Smooth muscle cell (in vitro differentiated cells): ENCODE measurements around the gene PPM1L. TPM values are rescaled to one million over a fixed set of nuclear protein-coding genes. Genes with fewer than 3 reads are reported as not detected.

Experiments used
- DNase-seq: peaks from one replicate; lab custom pipeline; 2025; ENCODE audit not compliant: unreplicated experiment; lab: John Stamatoyannopoulos, UW
- H2AFZ ChIP-seq: fragments of 200-600 bp; sonication (generic); 2 replicates; pipeline ENCODE4 v1.6.0; 2016; ENCODE audit warnings: antibody characterized with exemption, low read depth, mild to moderate bottlenecking
- H3F3A ChIP-seq: fragments of 200-600 bp; sonication (generic); 2 replicates; pipeline ENCODE4 v1.6.0; 2017; ENCODE audit warnings: antibody characterized with exemption, low read depth
- H3K27ac ChIP-seq: fragments of 200-600 bp; sonication (generic); 2 replicates; pipeline ENCODE4 v1.5.1; 2016; ENCODE audit warnings: low read depth, mild to moderate bottlenecking
- H3K27me3 ChIP-seq: fragments of 200-600 bp; sonication (generic); 2 replicates; pipeline ENCODE4 v1.6.1; 2016; ENCODE audit warnings: low read depth, mild to moderate bottlenecking
- H3K36me3 ChIP-seq: fragments of 200-600 bp; sonication (generic); 2 replicates; pipeline ENCODE4 v1.5.1; 2016; ENCODE audit warnings: low read depth
- H3K4me1 ChIP-seq: fragments of 200-600 bp; sonication (generic); 2 replicates; pipeline ENCODE4 v1.5.1; 2016; ENCODE audit warnings: low read depth
- H3K4me2 ChIP-seq: fragments of 200-600 bp; sonication (generic); 2 replicates; pipeline ENCODE4 v1.6.0; 2016; ENCODE audit warnings: mild to moderate bottlenecking
- H3K4me3 ChIP-seq: fragments of 200-600 bp; sonication (generic); 2 replicates; pipeline ENCODE4 v1.5.1; 2016; ENCODE audit warnings: mild to moderate bottlenecking
- H3K79me2 ChIP-seq: fragments of 200-600 bp; sonication (generic); 2 replicates; pipeline ENCODE4 v1.6.0; 2016; ENCODE audit warnings: low read depth, mild to moderate bottlenecking
- H3K9ac ChIP-seq: fragments of 200-600 bp; sonication (generic); 2 replicates; pipeline ENCODE4 v1.6.0; 2016; ENCODE audit warnings: low read depth
- H3K9me3 ChIP-seq: fragments of 200-600 bp; sonication (generic); replicated peaks from 2 replicates; pipeline ENCODE4 v1.5.1; 2016; ENCODE audit warnings: low read depth
- H4K20me1 ChIP-seq: fragments of 200-600 bp; sonication (generic); 2 replicates; pipeline ENCODE4 v1.6.0; 2016; ENCODE audit warnings: low read depth
- WGBS: methylation state at CpG from one replicate; pipeline ENCODE4 v1.1.7; 2016; ENCODE audit warnings: low lambda C conversion rate; 5-methylcytosine and 5-hydroxymethylcytosine counted together
- polyA plus RNA-seq: library from polyadenylated mRNA; unstranded; fragments of >200 nt; fragmentation: Nextera tagmentation; extraction: Ambion mirVana; gene quantifications from 2 replicates; pipeline ENCODE4 v1.2.1, GENCODE V29; 2016
- total RNA-seq: library from RNA; depleted of rRNA; stranded (reverse); fragments of >200 nt; gene quantifications from 2 replicates; pipeline ENCODE4 v1.2.3, GENCODE V29; 2014
- TF ChIP-seq, protein P1 (sequence below): fragments of 200-600 bp; sonication (generic); IDR thresholded peaks from 2 replicates; pipeline ENCODE4 v1.5.1; 2017; ENCODE audit warnings: borderline replicate concordance, mild to moderate bottlenecking, antibody characterized with exemption; ENCODE audit not compliant: insufficient read depth, poor library complexity, severe bottlenecking

PPM1L gene
- total and polyA plus RNA-seq, 2 experiments from 2014 or later, result 0.14 to 1.9 TPM

- Histone ChIP-seq H3K36me3 (no peaks in the 10 kb centered on the region), H3K4me1 (no peaks in the 10 kb centered on the region), H3K9me3 (no peaks in the 10 kb centered on the region), H3F3A (no peaks in the 10 kb centered on the region), H3K4me3 (no peak overlapping the region), H4K20me1 (no peaks in the 10 kb centered on the region), H3K79me2 (no peaks in the 10 kb centered on the region), H3K9ac (no peak overlapping the region), H3K4me2 (no peak overlapping the region), H3K27me3 (peaks cover 4% of the 10 kb centered on the region), H3K27ac (no peak overlapping the region), H2AFZ (no peak overlapping the region)
- TF ChIP-seq, protein P1, sequence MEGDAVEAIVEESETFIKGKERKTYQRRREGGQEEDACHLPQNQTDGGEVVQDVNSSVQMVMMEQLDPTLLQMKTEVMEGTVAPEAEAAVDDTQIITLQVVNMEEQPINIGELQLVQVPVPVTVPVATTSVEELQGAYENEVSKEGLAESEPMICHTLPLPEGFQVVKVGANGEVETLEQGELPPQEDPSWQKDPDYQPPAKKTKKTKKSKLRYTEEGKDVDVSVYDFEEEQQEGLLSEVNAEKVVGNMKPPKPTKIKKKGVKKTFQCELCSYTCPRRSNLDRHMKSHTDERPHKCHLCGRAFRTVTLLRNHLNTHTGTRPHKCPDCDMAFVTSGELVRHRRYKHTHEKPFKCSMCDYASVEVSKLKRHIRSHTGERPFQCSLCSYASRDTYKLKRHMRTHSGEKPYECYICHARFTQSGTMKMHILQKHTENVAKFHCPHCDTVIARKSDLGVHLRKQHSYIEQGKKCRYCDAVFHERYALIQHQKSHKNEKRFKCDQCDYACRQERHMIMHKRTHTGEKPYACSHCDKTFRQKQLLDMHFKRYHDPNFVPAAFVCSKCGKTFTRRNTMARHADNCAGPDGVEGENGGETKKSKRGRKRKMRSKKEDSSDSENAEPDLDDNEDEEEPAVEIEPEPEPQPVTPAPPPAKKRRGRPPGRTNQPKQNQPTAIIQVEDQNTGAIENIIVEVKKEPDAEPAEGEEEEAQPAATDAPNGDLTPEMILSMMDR, result no peak
- WGBS, result 82% methylated on average over 2 of the region's 2 CpGs
- no peak for DNase-seq
Measured at GRCh38 chr3:160852856-160853255, 96.8 kb downstream of the PPM1L start.

DNA sequence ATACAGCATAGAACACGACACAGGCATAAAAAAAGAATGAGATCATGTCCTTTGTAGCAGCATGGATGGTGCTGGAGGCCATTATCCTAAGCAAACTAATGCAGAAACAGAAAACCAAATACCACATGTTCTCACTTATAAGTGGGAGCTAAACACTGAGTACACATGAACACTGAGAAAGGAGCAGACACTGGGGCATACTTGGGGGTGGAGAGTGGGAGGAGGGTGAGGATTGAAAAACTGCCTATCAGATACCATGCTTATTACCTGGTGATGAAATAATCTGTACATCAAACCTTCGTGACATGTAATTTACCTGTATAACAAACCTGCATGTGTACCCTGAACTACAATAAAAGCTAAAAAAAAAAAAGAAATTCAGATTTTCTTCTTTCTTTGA, 100.4 kb downstream of the PPM1L start:
- Histone ChIP-seq H3K9ac (no peak overlapping the region), H3K9me3 (no peaks in the 10 kb centered on the region), H3K36me3 (no peaks in the 10 kb centered on the region), H4K20me1 (no peaks in the 10 kb centered on the region), H3K4me3 (no peak overlapping the region), H3K4me1 (no peaks in the 10 kb centered on the region), H3K27me3 (no peaks in the 10 kb centered on the region), H3F3A (no peaks in the 10 kb centered on the region), H3K4me2 (no peak overlapping the region), H3K27ac (no peak overlapping the region), H2AFZ (no peak overlapping the region), H3K79me2 (no peaks in the 10 kb centered on the region)
- WGBS, result 85% methylated on average over 2 of the region's 2 CpGs
- no peak for DNase-seq
- TF ChIP-seq, protein P1, result no peak

GRCh38 chr3:160857476-160858119, 101.6 kb downstream of the PPM1L start:
- TF ChIP-seq, protein P1, result no peak
- H3K4me2 ChIP-seq, result no peak overlapping the region
- H3K4me3 ChIP-seq, result no peak overlapping the region
- H3F3A ChIP-seq, result no peaks in the 10 kb centered on the region
- H3K9ac ChIP-seq, result no peak overlapping the region
- H3K36me3 ChIP-seq, result no peaks in the 10 kb centered on the region
- no peak overlapping the region for H2AFZ ChIP-seq
- H3K27me3 ChIP-seq, result no peaks in the 10 kb centered on the region
- H3K27ac ChIP-seq, result no peak overlapping the region
- H3K4me1 ChIP-seq, result no peaks in the 10 kb centered on the region
- no peaks in the 10 kb centered on the region for H4K20me1 ChIP-seq
- no peaks in the 10 kb centered on the region for H3K79me2 ChIP-seq
- WGBS, result 87% methylated on average over 2 of the region's 2 CpGs
- DNase-seq, result no peak
- no peaks in the 10 kb centered on the region for H3K9me3 ChIP-seq

GRCh38 chr3:160860346-160860745, 104.3 kb downstream of the PPM1L start:
- Histone ChIP-seq H3K36me3 (no peaks in the 10 kb centered on the region), H3K4me2 (no peak overlapping the region), H3K4me1 (no peaks in the 10 kb centered on the region), H4K20me1 (no peaks in the 10 kb centered on the region), H3K27ac (no peak overlapping the region), H3F3A (no peaks in the 10 kb centered on the region), H3K9ac (no peak overlapping the region), H3K79me2 (no peaks in the 10 kb centered on the region), H3K4me3 (no peak overlapping the region), H3K9me3 (no peaks in the 10 kb centered on the region), H3K27me3 (no peaks in the 10 kb centered on the region), H2AFZ (no peak overlapping the region)
- TF ChIP-seq, protein P1, result no peak
- no peak for DNase-seq
- WGBS, result 70% methylated on average over 1 of the region's 1 CpG
